Stomach (tissue), 4 donors: Measurements from ENCODE around the gene ANKRD18A.

Experiments used
- CTCF ChIP-seq, 7 experiments: fragments of 450-650 bp in 4 of 7; fragments of 200-600 bp in 3 of 7; sonication (generic) in 3 of 7; IDR thresholded peaks; one replicate each; pipeline ENCODE4 v1.5.1; 2016 to 2019; ENCODE audit warnings: antibody characterized with exemption in 7 of 7, control low read depth in 2 of 7, mild to moderate bottlenecking in 1 of 7
- POLR2AphosphoS5 ChIP-seq, 3 donors: sonication (generic); formaldehyde crosslinking; IDR thresholded peaks; one replicate each; pipeline ENCODE4 v1.6.1; 2016; ENCODE audit warnings: antibody characterized with exemption in 3 of 3

DNA sequence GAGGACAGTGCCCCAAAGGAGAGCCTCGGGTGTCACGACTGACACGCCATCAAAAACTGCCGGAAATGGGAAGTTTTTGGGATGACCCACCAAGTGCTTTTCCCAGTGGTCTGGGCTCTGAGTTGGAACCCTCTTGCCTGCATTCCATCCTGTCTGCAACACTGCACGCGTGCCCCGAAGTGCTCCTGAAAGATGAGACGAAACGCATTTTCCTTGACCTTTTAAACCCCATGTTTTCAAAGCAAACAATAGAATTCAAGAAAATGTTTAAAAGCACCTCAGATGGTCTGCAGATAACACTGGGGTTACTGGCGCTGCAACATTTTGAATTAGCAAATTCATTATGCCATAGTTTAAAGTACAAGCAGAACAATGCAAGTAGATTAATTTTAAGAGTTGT, 92.9 kb downstream of the ANKRD18A start:
- TF ChIP-seq POLR2AphosphoS5 (IDR thresholded peaks at IDR 0.05) (no peak), CTCF (IDR thresholded peaks at IDR 0.05) (no peak)
